Measurements from ENCODE around the gene APMAP.

- no peak for TF ChIP-seq CTCF (IDR thresholded peaks at IDR 0.05 in 4 of 5, conservative IDR thresholded peaks at IDR 0.05 in 1 of 5)
- TF ChIP-seq POLR2A (IDR thresholded peaks at IDR 0.05), result no peak
Measured at GRCh38 chr20:24950128-24950835, 42.3 kb downstream of the APMAP start.

All from gastrocnemius medialis (tissue), 4 donors.